OCI-LY3 (cell line): Measurements from ENCODE around the gene MAGI2.

Source experiments
- CTCF ChIP-seq: fragments of 200-600, 300-600 bp; sonication (generic); IDR thresholded peaks from 2 replicates; pipeline ENCODE4 v1.5.1; 2014; ENCODE audit warnings: antibody characterized with exemption, low read length, low read depth
- EZH2phosphoT487 ChIP-seq: fragments of 200-600 bp; shearing (Covaris generic); IDR thresholded peaks from 2 replicates; pipeline ENCODE4 v1.6.1; 2018; ENCODE audit warnings: antibody characterized with exemption, mixed run types, low read depth

GRCh38 chr7:79454361-79454960 is 994 bp upstream of the MAGI2 start:
- TF ChIP-seq CTCF (no peak), EZH2phosphoT487 (no peak)
